Colonic mucosa (tissue), 4 donors: ENCODE results near the gene HECTD4. TPM values are rescaled to one million over a fixed set of nuclear protein-coding genes. Genes with fewer than 3 reads are reported as not detected.

Experiments
- DNase-seq: peaks from one replicate; pipeline ENCODE4 v3.0.0-alpha.2; 2020
- H3K27ac ChIP-seq: fragments of 200-600 bp; one replicate; pipeline ENCODE4 v1.8.0; 2021
- H3K27me3 ChIP-seq: fragments of 200-600 bp; one replicate; pipeline ENCODE4 v1.8.0; 2021
- H3K36me3 ChIP-seq: fragments of 200-600 bp; one replicate; pipeline ENCODE4 v1.8.0; 2021
- H3K4me1 ChIP-seq: fragments of 200-600 bp; one replicate; pipeline ENCODE4 v1.8.0; 2021; ENCODE audit warnings: mild to moderate bottlenecking
- H3K4me3 ChIP-seq: fragments of 200-600 bp; one replicate; pipeline ENCODE4 v1.8.0; 2021
- H3K9ac ChIP-seq, 2 donors: one replicate each; pipeline ENCODE4 v1.7.0; 2013; ENCODE audit warnings: control low read depth in 2 of 2, low read depth in 2 of 2, low read length in 2 of 2
- H3K9me3 ChIP-seq: fragments of 200-600 bp; one replicate; pipeline ENCODE4 v1.8.0; 2021
- intact Hi-C: fragments of 100-400 bp; cut with DNase I; formaldehyde crosslinking; loops from one replicate; pipeline ENCODE4 v1.14.1; 2022
- total RNA-seq, 2 donors: library from RNA; stranded (reverse); fragmentation: NEBNext Ultra II Directional in 1 of 2; extraction: Animal tissue kit (Norgen Biotek cat#: 25700) in 1 of 2; gene quantifications; one replicate each; pipeline ENCODE4 v1.2.1, GENCODE V29; 2021
- TF ChIP-seq, protein P1 (sequence below): fragments of 200-600 bp; IDR thresholded peaks from one replicate; pipeline ENCODE4 v1.8.0; 2022; ENCODE audit warnings: antibody characterized with exemption, mild to moderate bottlenecking
- donor health status: healthy.
- donor health status: DM: no; HTN: no; CAD: no.
- donor health status: DM: no; HTN: no; CAD: no.

Gene HECTD4
- total RNA-seq, 2 donors from 2014 or later: 39.6 to 41.7 TPM

- Histone ChIP-seq H3K9ac (no peak overlapping the region), H3K27ac (no peak overlapping the region), H3K27me3 (no peaks in the 10 kb centered on the region), H3K9me3 (no peaks in the 10 kb centered on the region), H3K4me1 (no peaks in the 10 kb centered on the region), H3K4me3 (no peak overlapping the region), H3K36me3 (no peaks in the 10 kb centered on the region)
- TF ChIP-seq, protein P1, sequence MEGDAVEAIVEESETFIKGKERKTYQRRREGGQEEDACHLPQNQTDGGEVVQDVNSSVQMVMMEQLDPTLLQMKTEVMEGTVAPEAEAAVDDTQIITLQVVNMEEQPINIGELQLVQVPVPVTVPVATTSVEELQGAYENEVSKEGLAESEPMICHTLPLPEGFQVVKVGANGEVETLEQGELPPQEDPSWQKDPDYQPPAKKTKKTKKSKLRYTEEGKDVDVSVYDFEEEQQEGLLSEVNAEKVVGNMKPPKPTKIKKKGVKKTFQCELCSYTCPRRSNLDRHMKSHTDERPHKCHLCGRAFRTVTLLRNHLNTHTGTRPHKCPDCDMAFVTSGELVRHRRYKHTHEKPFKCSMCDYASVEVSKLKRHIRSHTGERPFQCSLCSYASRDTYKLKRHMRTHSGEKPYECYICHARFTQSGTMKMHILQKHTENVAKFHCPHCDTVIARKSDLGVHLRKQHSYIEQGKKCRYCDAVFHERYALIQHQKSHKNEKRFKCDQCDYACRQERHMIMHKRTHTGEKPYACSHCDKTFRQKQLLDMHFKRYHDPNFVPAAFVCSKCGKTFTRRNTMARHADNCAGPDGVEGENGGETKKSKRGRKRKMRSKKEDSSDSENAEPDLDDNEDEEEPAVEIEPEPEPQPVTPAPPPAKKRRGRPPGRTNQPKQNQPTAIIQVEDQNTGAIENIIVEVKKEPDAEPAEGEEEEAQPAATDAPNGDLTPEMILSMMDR: no peak
- intact Hi-C loops: no loop called here
- no peak for DNase-seq
These were observed 212.3 kb downstream of the HECTD4 start for GRCh38 chr12:112169966-112170365.

DNA sequence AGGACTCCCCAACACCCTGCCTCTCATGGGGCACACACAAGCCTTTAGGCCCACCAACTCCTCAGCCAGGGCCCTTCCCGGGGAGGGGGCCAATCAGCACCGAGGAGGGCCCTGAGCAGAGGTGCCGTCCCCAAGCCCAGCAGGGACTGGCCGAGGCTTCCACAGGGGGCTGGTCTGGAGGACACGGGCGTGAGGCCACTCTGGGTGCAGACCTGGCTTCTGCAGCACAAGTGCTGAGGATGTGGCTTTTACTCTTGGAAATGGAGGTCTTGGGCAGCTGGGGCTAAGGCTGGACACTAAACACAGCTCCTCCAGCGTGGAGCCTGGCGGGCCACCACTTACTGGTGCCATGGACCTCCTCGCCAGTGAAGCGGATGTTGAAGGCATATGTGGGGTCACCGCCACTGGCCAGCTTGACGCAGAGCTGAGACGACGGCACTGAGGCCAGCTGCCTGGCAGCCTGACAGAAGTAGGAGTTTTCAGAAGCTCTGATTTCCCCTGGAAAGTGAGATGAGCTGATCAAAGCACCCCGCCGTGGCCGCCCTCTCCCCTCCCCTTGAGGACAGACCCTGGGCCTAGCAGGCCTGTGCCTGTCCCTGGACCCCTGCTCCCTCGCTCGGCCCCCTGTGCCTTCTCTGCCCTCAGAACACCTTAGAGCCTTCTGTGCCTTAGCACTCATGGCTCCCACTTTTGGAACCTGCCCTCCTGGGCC is 212.9 kb downstream of the HECTD4 start:
- H3K27ac ChIP-seq: no peak overlapping the region
- TF ChIP-seq, protein P1: no peak
- no peak overlapping the region for H3K4me3 ChIP-seq
- no peak for DNase-seq
- H3K4me1 ChIP-seq: no peaks in the 10 kb centered on the region
- H3K36me3 ChIP-seq: no peaks in the 10 kb centered on the region
- H3K27me3 ChIP-seq: no peaks in the 10 kb centered on the region
- H3K9ac ChIP-seq: no peak overlapping the region
- H3K9me3 ChIP-seq: no peaks in the 10 kb centered on the region
- intact Hi-C loops: no loop called here

- TF ChIP-seq, protein P1: no peak
- H3K36me3 ChIP-seq: no peaks in the 10 kb centered on the region
- intact Hi-C loops: no loop called here
These were observed 213.7 kb downstream of the HECTD4 start for GRCh38 chr12:112168561-112168971.

GRCh38 chr12:112167718-112168525 is 214.3 kb downstream of the HECTD4 start:
- no peaks in the 10 kb centered on the region for H3K36me3 ChIP-seq
- DNase-seq: no peak
- no peaks in the 10 kb centered on the region for H3K9me3 ChIP-seq
- no peak overlapping the region for H3K9ac ChIP-seq
- H3K27ac ChIP-seq: no peak overlapping the region
- no peaks in the 10 kb centered on the region for H3K27me3 ChIP-seq
- H3K4me1 ChIP-seq: no peaks in the 10 kb centered on the region
- no peak overlapping the region for H3K4me3 ChIP-seq
- intact Hi-C loops: no loop called here
- TF ChIP-seq, protein P1: no peak

More at GRCh38 chr12:112168561-112168971, 213.7 kb downstream of the HECTD4 start:
- Histone ChIP-seq H3K4me3 (no peak overlapping the region), H3K27me3 (no peaks in the 10 kb centered on the region), H3K27ac (no peak overlapping the region), H3K4me1 (no peaks in the 10 kb centered on the region), H3K9ac (no peak overlapping the region), H3K9me3 (no peaks in the 10 kb centered on the region)
- no peak for DNase-seq

DNA sequence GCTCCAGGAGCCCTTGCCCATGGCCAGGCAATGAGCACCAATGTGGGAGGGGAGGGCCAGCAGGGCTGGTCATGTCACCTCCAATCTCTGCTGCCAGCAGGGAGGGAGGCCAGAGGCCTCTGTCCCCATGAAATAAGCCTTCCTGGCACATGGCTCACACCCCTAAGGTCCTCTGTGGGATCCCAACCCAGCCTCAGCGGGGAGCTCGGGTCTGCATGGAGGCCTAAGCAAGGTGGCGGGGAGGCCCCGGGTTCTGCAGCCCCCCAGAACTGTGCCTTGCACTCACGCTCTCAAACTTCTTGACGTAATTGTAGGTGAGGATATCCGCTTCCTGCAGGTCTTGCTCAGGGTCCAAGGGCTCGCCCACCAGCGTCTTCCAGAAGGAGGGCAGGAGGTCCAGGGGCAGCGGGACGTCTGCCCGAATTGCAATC is 215.2 kb downstream of the HECTD4 start:
- no peak overlapping the region for H3K9ac ChIP-seq
- H3K4me1 ChIP-seq: no peaks in the 10 kb centered on the region
- intact Hi-C loops: no loop called here
- no peaks in the 10 kb centered on the region for H3K9me3 ChIP-seq
- no peak overlapping the region for H3K4me3 ChIP-seq
- TF ChIP-seq, protein P1: no peak
- H3K36me3 ChIP-seq: no peaks in the 10 kb centered on the region
- DNase-seq: no peak
- H3K27ac ChIP-seq: no peak overlapping the region
- H3K27me3 ChIP-seq: no peaks in the 10 kb centered on the region
